EH (cell line): Measurements from ENCODE around the gene PRCD.

Experiments
- DNase-seq: peaks from one replicate; pipeline ENCODE4 v3.0.0-alpha.2; 2015; ENCODE audit warnings: low read depth

PRCD gene

GRCh38 chr17:76539631-76540271 is at the start of gene PRCD:
TSS of gene PRCD (plus strand) at chr17:76540044. CDS start at chr17:76540142, 98 bp downstream.
- DNase-seq = no peak

- no peak for DNase-seq
These were observed 49.6 kb upstream of the PRCD start for GRCh38 chr17:76490112-76490710.

- DNase-seq = no peak
These were observed 48.3 kb upstream of the PRCD start for GRCh38 chr17:76491271-76492122.

GRCh38 chr17:76492123-76492988 is 47.5 kb upstream of the PRCD start:
- no peak for DNase-seq

- DNase-seq = peak; percentile 90
These were observed 46.8 kb upstream of the PRCD start for GRCh38 chr17:76492989-76493501.

- DNase-seq = no peak
These were observed 46.2 kb upstream of the PRCD start for GRCh38 chr17:76493505-76494167.

GRCh38 chr17:76495663-76496400 is 44.0 kb upstream of the PRCD start:
- DNase-seq = no peak

- no peak for DNase-seq
These were observed 43.4 kb upstream of the PRCD start for GRCh38 chr17:76496464-76496863.

- DNase-seq = no peak
These were observed 42.2 kb upstream of the PRCD start for GRCh38 chr17:76497699-76497978.

GRCh38 chr17:76497979-76498875 is 41.6 kb upstream of the PRCD start:
- peak; percentile 90 for DNase-seq

- no peak for DNase-seq
These were observed 41.0 kb upstream of the PRCD start for GRCh38 chr17:76498876-76499251.

- DNase-seq = no peak
These were observed 40.6 kb upstream of the PRCD start for GRCh38 chr17:76499267-76499667.

GRCh38 chr17:76500074-76500746 is 39.6 kb upstream of the PRCD start:
- DNase-seq = no peak

GRCh38 chr17:76500747-76501017 is 39.2 kb upstream of the PRCD start:
- DNase-seq = no peak

- DNase-seq = peak; percentile 85
These were observed 38.6 kb upstream of the PRCD start, which contains the start of gene RHBDF2 for GRCh38 chr17:76501018-76501826. TSS of gene RHBDF2 (minus strand) at chr17:76501423. CDS start at chr17:76481524, 19,899 bp downstream.

GRCh38 chr17:76501827-76502307 is 38.0 kb upstream of the PRCD start:
- no peak for DNase-seq

- no peak for DNase-seq
These were observed 37.3 kb upstream of the PRCD start for GRCh38 chr17:76502341-76503211.
